ENCODE measurements around the gene FGD4.

The FGD4 gene

GRCh38 chr12:32644431-32644830, 245.1 kb downstream of the FGD4 start:
- Histone ChIP-seq H3K27ac (no peak overlapping the region), H3K79me2 (ENCODE audit: insufficient read depth, low read depth) (no peaks in the 10 kb centered on the region), H3K4me1 (ENCODE audit: low read depth, poor library complexity, severe bottlenecking) (peaks cover 17% of the 10 kb centered on the region), H3K27me3 (ENCODE audit: insufficient read depth, low read depth) (no peaks in the 10 kb centered on the region), H3K9ac (no peak overlapping the region), H3K4me3 (IDR thresholded peaks at IDR 0.05; ENCODE audit: insufficient read depth, low read depth, low read length) (no peak overlapping the region), H3K4me2 (peak overlapping the region; percentile 21; the same call in 1 of the 2 replicates), H3K36me3 (ENCODE audit: insufficient read depth) (no peaks in the 10 kb centered on the region), H4K20me1 (ENCODE audit: insufficient read depth) (no peaks in the 10 kb centered on the region), H2AFZ (ENCODE audit: low read depth) (no peak overlapping the region)
- no peak for TF ChIP-seq CTCF (conservative IDR thresholded peaks at IDR 0.05; ENCODE audit: low read depth, low read length)

- peaks cover 17% of the 10 kb centered on the region for H3K4me1 ChIP-seq (ENCODE audit: low read depth, poor library complexity, severe bottlenecking)
- H3K27ac ChIP-seq = no peak overlapping the region
- no peak overlapping the region for H2AFZ ChIP-seq (ENCODE audit: low read depth)
- H3K4me3 ChIP-seq (IDR thresholded peaks at IDR 0.05; ENCODE audit: insufficient read depth, low read depth, low read length) = no peak overlapping the region
- no peak overlapping the region for H3K9ac ChIP-seq
- TF ChIP-seq CTCF (conservative IDR thresholded peaks at IDR 0.05; ENCODE audit: low read depth, low read length) = no peak
- H4K20me1 ChIP-seq (ENCODE audit: insufficient read depth) = no peaks in the 10 kb centered on the region
- no peak overlapping the region for H3K4me2 ChIP-seq
- no peaks in the 10 kb centered on the region for H3K27me3 ChIP-seq (ENCODE audit: insufficient read depth, low read depth)
- H3K79me2 ChIP-seq (ENCODE audit: insufficient read depth, low read depth) = no peaks in the 10 kb centered on the region
- no peaks in the 10 kb centered on the region for H3K36me3 ChIP-seq (ENCODE audit: insufficient read depth)
Observed at GRCh38 chr12:32647275-32647674, 247.9 kb downstream of the FGD4 start.

GRCh38 chr12:32650508-32650907, 251.2 kb downstream of the FGD4 start:
- H4K20me1 ChIP-seq (ENCODE audit: insufficient read depth) = no peaks in the 10 kb centered on the region

GRCh38 chr12:32651151-32651955, 252.0 kb downstream of the FGD4 start:
- Histone ChIP-seq H3K4me2 (no peak overlapping the region), H3K27me3 (ENCODE audit: insufficient read depth, low read depth) (no peaks in the 10 kb centered on the region), H2AFZ (ENCODE audit: low read depth) (no peak overlapping the region), H3K9ac (no peak overlapping the region), H3K36me3 (ENCODE audit: insufficient read depth) (no peaks in the 10 kb centered on the region), H3K4me3 (IDR thresholded peaks at IDR 0.05; ENCODE audit: insufficient read depth, low read depth, low read length) (no peak overlapping the region), H3K4me1 (ENCODE audit: low read depth, poor library complexity, severe bottlenecking) (no peaks in the 10 kb centered on the region), H4K20me1 (ENCODE audit: insufficient read depth) (no peaks in the 10 kb centered on the region), H3K79me2 (ENCODE audit: insufficient read depth, low read depth) (no peaks in the 10 kb centered on the region), H3K27ac (no peak overlapping the region)
- TF ChIP-seq CTCF (conservative IDR thresholded peaks at IDR 0.05; ENCODE audit: low read depth, low read length) = no peak

More at GRCh38 chr12:32650508-32650907, 251.2 kb downstream of the FGD4 start:
- no peak overlapping the region for H3K9ac ChIP-seq
- H3K36me3 ChIP-seq (ENCODE audit: insufficient read depth) = no peaks in the 10 kb centered on the region
- no peak overlapping the region for H3K4me2 ChIP-seq
- H3K27me3 ChIP-seq (ENCODE audit: insufficient read depth, low read depth) = no peaks in the 10 kb centered on the region
- no peaks in the 10 kb centered on the region for H3K79me2 ChIP-seq (ENCODE audit: insufficient read depth, low read depth)
- no peak overlapping the region for H3K4me3 ChIP-seq (IDR thresholded peaks at IDR 0.05; ENCODE audit: insufficient read depth, low read depth, low read length)
- H3K4me1 ChIP-seq (ENCODE audit: low read depth, poor library complexity, severe bottlenecking) = no peaks in the 10 kb centered on the region
- H2AFZ ChIP-seq (ENCODE audit: low read depth) = no peak overlapping the region
- H3K27ac ChIP-seq = no peak overlapping the region
- TF ChIP-seq CTCF (conservative IDR thresholded peaks at IDR 0.05; ENCODE audit: low read depth, low read length) = no peak
